ENCODE results near the gene IPO13.

The IPO13 gene

DNA sequence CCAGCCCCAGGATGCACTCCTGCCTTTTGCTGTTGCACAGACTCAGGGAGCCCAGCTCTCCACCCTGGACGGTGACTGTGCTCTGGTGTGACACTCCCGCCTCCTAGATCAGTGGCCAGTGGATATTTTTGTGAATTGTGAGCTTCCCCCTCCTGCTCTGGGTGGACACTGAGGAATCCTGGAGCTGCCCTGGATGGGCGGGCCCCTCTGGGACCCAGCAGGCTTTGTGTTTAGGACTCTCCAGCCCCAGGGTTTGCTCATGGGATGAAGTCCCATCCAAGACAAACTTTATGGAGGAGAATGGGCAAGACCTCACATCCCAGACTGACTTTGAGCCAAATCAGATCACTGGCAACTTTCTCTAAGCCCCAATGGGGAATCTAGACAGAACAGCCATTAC is 68.5 kb downstream of the IPO13 start:
- no peak for DNase-seq

DNA sequence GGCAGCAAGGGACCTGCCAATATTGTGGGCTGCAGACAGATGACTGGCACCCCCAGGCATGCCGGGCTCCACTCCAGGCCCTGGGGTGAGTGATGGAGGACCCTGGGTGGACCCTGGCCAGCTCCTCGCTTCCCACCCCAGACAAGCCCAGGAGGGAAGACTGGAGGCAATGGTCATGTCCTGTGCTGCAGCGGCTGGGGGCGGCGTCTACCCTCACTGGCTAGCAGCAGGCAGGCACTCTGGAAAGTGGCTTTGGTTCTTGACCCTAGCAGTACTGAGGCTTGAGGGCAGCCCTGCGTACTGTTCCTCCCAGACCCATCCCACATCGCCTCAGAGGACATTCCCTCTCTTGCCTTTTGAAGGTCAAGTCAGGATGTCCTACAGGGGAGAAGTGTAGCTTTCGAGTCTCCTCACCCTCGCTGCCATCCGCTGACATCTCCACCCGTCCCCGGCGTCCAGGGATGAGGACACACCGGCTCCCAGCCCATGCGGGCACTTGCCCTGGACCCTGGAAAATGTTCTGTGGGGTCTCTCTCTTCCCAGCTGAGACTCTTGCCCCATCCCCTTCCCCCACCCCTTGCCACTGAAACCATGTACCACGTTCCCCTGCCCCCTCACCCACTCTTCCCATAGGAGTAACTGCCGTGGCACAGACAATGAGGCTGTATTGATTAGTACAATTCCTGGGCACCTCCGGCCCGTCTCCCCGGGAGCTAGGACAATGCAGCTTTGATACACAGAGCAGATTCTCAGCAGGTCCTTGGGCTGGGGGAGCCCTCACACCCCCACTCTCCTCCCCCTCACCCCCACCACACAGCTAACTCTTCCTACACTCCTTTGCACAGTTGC is 69.5 kb downstream of the IPO13 start:
- DNase-seq: no peak

DNA sequence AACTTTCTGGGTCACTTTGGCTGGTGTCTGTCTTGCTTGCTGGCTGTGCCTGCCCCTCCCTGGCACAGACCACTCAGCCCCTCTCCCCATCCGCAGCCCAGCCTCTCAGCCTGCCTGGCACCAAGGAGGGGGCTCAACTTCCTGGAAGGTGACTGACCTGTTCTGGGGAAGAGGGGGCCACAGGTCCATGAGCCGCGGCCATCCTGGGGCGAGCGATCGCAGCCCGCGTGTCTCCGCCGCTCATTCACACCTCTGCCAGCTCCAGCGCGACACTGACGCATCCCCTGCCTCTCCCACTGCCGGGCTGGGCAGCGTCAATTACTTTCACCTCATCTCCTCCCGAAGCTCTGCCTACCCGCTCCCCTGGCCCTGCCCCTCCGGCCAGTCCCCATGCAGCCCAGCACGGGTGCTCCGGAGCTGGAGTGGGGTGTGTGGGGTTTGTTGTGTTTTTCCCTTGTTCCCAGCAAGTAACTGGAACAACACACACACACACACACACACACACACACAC is 70.2 kb downstream of the IPO13 start:
- DNase-seq: no peak

Measured in activated CD8-positive, alpha-beta memory T cell treated with anti-CD3 and anti-CD28 coated beads, Interleukin-2, amount 50 U/mL, for 4 hours (primary cell).